Lower leg skin (tissue), 4 donors: ENCODE data around the gene CGAS. TPM values are rescaled to one million over a fixed set of nuclear protein-coding genes. Genes with fewer than 3 reads are reported as not detected.
"Not testable (repeated sequence)": the region's sequence is repeated elsewhere in the genome, so short reads cannot be mapped to it uniquely, and the experiment has no call there.

Experiments used
- DNase-seq, 2 donors: peaks; one replicate each; pipeline ENCODE4 v3.0.0-alpha.2; 2019; ENCODE audit warnings: low spot score in 2 of 2
- H3K4me3 ChIP-seq: fragments of 200-600 bp; sonication (generic); 2 replicates; pipeline ENCODE4 v1.5.1; 2017; ENCODE audit warnings: mild to moderate bottlenecking, low read depth; ENCODE audit not compliant: poor library complexity, severe bottlenecking
- POLR2A ChIP-seq, 2 donors: fragments of 450-650 bp; IDR thresholded peaks; one replicate each; pipeline ENCODE4 v1.6.1; 2016 to 2017; ENCODE audit warnings: antibody characterized with exemption in 2 of 2, mild to moderate bottlenecking in 1 of 2, moderate library complexity in 1 of 2
- WGBS, 2 donors: methylation state at CpG; one replicate each; pipeline ENCODE4 v1.1.5; 2018; 5-methylcytosine and 5-hydroxymethylcytosine counted together
- intact Hi-C: fragments of 100-400 bp; cut with DNase I; formaldehyde crosslinking; loops from one replicate; pipeline ENCODE4 v1.15.0; 2023; ENCODE audit warnings: low total_unique reads
- total RNA-seq, 4 donors: library from RNA; depleted of rRNA; stranded (reverse); fragments of >200 nt; gene quantifications; one replicate each; pipeline ENCODE4 v1.1.0, GENCODE V29; 2016
- TF ChIP-seq, protein P1 (sequence below), 3 donors: fragments of 450-650 bp; IDR thresholded peaks; one replicate each; pipeline ENCODE4 v1.5.1; 2016; ENCODE audit warnings: antibody characterized with exemption in 3 of 3, mild to moderate bottlenecking in 3 of 3, moderate library complexity in 2 of 3

Gene CGAS
- total RNA-seq, 4 donors from 2014 or later, result 0.83 to 2.2 (median 1.6) TPM

DNA sequence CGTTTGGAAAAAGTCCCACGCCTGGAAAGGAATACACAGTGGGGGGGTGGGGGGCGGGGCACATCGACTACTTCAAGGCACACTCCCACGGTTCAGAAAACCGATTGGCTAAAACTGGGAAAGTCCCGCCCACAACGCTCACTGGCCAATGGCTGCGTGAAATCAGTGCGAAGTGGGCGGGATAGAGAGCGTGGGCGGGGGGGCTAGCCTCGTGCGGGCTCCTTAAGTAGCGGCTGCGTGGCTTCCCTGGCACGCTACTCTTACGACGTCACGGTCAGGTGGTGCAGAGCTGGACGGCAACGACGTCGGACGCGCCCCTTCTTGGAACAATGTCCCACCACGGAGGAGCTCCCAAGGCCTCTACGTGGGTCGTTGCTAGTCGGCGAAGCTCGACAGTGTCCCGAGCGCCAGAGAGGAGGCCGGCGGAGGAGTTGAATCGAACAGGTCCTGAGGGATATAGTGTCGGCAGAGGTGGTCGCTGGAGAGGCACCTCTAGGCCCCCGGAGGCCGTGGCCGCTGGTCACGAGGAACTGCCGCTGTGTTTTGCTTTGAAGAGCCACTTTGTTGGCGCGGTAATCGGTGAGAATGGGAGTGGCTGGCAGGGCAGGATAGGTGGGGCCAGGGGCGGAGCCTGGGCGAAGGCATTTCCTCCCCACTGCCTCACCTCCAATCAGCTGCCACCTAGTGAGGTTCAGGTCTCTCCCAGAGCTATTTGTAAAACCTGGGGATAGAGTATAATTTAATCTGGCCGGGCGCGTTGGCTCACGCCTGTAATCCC lies 57.3 kb downstream of the CGAS start, which contains the start of gene DDX43:
Gene DDX43, plus strand, starts transcription at position 252 of the 778 bp plus-strand sequence. Its CDS starts 78 bp downstream, at position 330.
- no peak within 1 kb of the TSS for H3K4me3 ChIP-seq
- intact Hi-C loops, result no loop called here
- WGBS, 2 donors, result 73 to 80% methylated on average over 54 of the region's 54 CpGs
- DNase-seq, result peak; percentile 27 to 86
- no peak for TF ChIP-seq POLR2A (IDR thresholded peaks at IDR 0.05)
- TF ChIP-seq, protein P1, sequence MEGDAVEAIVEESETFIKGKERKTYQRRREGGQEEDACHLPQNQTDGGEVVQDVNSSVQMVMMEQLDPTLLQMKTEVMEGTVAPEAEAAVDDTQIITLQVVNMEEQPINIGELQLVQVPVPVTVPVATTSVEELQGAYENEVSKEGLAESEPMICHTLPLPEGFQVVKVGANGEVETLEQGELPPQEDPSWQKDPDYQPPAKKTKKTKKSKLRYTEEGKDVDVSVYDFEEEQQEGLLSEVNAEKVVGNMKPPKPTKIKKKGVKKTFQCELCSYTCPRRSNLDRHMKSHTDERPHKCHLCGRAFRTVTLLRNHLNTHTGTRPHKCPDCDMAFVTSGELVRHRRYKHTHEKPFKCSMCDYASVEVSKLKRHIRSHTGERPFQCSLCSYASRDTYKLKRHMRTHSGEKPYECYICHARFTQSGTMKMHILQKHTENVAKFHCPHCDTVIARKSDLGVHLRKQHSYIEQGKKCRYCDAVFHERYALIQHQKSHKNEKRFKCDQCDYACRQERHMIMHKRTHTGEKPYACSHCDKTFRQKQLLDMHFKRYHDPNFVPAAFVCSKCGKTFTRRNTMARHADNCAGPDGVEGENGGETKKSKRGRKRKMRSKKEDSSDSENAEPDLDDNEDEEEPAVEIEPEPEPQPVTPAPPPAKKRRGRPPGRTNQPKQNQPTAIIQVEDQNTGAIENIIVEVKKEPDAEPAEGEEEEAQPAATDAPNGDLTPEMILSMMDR (IDR thresholded peaks at IDR 0.05), result no peak

DNA sequence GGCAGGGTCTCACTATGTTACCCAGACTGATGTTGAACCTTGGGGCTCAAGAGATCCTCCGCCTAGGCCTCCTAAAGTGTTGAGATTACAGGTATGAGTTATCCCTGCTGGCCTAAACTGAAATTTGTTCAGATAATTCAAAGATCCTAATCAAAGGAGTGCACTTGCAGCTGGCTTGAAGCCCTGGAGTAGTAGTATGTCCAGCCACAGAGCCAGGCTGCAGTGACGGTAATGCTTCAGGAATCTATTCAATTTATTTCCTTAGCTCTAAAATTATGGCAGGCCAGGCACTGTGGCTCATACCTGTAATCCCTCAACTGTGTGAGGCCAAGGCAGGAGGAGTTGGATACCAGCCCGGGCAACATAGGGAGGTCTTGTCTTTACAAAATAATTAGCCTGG lies 58.8 kb downstream of the CGAS start:
- TF ChIP-seq POLR2A (IDR thresholded peaks at IDR 0.05), result no peak
- TF ChIP-seq, protein P1 (IDR thresholded peaks at IDR 0.05), result no peak
- WGBS, 2 donors, result 83 to 92% methylated on average over 3 of the region's 3 CpGs
- intact Hi-C loops, result no loop called here
- no peak overlapping the region for H3K4me3 ChIP-seq
- no peak for DNase-seq

DNA sequence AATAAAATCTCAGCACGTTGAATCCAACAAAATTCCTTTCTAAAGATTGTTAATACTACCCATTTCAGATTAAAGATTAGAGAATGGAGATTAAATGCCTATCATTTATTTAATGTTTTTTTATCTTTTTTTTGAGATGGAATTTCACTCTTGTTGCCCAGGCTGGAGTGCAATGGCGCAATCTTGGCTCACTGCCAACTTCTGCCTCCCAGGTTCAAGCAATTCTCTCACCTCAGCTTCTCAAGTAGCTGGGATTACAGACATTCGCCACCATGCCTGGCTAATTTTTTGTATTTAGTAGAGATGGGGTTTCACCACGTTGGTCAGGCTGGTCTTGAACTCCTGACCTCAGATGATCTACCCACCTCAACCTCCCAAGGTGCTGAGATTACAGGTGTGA lies 59.9 kb downstream of the CGAS start:
- WGBS, 2 donors, result 68 to 69% methylated on average over 4 of the region's 4 CpGs
- intact Hi-C loops, DNase-seq, H3K4me3 ChIP-seq: not testable (repeated sequence)

DNA sequence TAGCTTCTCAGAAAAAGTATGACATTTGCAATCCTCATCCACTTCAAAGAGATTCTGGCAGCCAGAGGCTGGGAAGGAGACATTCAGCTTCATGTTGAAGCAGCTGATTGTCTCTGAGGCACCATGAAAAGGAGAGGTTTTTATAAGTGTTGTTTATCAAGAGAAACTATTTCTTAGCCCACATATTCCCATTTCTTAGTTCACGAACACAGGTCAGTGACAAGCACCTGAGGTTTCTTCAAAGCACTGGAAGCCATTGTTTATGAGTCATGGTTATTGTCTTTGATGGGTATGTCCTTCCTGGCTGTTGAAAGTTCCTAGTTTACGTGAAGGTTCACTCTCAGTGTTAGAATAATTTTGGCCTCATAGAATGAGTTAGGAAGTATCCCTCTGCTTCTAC lies 60.4 kb downstream of the CGAS start:
- TF ChIP-seq, protein P1 (IDR thresholded peaks at IDR 0.05), result no peak
- 63 to 71% methylated on average over 2 of the region's 2 CpGs for WGBS, 2 donors
- H3K4me3 ChIP-seq, result no peak overlapping the region
- intact Hi-C loops, result no loop called here
- no peak for DNase-seq

DNA sequence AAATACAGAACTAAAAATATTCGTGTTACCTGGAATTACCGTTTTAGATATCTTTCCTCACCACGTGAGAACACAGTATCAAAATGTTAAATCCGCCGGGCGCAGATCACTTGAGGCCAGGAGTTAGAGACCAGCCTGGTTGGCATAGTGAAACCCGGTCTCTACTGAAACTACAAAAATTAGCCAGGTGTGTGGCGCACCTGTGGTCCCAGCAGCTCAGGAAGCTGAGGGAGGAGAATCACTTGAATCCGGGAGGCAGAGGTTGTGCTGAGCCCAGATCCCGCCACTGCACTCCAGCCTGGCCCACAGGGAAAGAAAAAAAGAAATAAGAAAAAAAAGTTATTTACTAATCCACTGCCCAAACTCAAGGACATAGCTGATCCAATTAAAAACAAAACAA lies 62.2 kb downstream of the CGAS start:
- 86 to 87% methylated on average over 10 of the region's 10 CpGs for WGBS, 2 donors
- intact Hi-C loops, result no loop called here
- no peak overlapping the region for H3K4me3 ChIP-seq
- DNase-seq, result no peak
- TF ChIP-seq, protein P1 (IDR thresholded peaks at IDR 0.05), result no peak
- no peak for TF ChIP-seq POLR2A (IDR thresholded peaks at IDR 0.05)

DNA sequence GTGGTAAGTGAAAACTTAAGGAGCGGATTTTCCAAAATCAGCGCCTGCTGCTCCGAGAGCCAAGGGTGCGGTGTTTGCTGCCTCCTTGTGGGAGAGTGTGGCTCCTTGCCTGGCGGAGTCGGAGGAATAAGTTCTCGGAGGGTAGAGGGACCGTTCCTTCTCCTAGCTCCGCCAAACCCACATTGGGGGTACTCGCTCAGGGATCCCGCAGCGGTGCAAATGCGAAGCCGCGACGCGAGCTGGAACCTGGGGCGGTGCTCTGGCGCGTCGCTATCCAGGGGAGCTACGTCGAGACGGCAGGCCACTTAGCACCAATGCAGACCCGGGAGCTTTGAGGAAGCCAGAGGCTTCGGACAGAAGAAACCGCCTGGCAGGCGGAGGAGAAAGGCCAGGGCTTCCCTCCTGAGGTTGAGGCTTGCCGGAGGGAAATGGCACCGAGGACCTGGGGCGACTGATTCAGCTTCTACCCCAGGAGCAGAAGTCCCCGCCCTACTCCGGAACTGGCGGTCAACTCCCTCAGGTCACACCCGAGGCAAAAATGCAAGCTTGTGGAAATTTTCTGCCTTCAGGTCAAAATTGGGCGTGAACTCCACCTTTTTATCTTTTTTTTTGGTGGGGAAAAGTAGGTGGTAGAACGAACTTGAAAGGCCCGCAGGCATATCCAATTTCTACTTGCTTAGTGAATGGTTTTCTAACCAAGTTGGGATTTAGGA lies 63.1 kb downstream of the CGAS start:
- WGBS, 2 donors, result 1 to 3% methylated on average over 34 to 35 of the region's 38 CpGs
- peak overlapping the region; percentile 13 for H3K4me3 ChIP-seq
- intact Hi-C loops, result no loop called here
- TF ChIP-seq POLR2A (IDR thresholded peaks at IDR 0.05), result no peak
- TF ChIP-seq, protein P1 (IDR thresholded peaks at IDR 0.05), result no peak
- peak in 1 of 2 donors; percentile 30 for DNase-seq
